Measurements from ENCODE around the gene CSRNP2. TPM values are rescaled to one million over a fixed set of nuclear protein-coding genes. Genes with fewer than 3 reads are reported as not detected.

The CSRNP2 gene
- total and polyA plus RNA-seq, 2 of the 13 experiments (the other 11 are each of a cell fraction or from before 2014, with no cell fraction given) = 4.8 to 7.3 TPM

- 0 out of 2 replicates have a peak, but pooled peaks have one; percentile 64 for TF ChIP-seq GZF1 (CRISPR knock-in tag; IDR thresholded peaks at IDR 0.05)
- 0 out of 2 replicates have a peak, but pooled peaks have one; percentile 13 for TF ChIP-seq MEIS1 (CRISPR knock-in tag; IDR thresholded peaks at IDR 0.05; ENCODE audit: borderline replicate concordance)
- 0 out of 2 replicates have a peak, but pooled peaks have one; percentile 30 for TF ChIP-seq ZNF546 (CRISPR knock-in tag; conservative IDR thresholded peaks at IDR 0.05)
- TF ChIP-seq FOXP4 (CRISPR knock-in tag; IDR thresholded peaks at IDR 0.05) = no peak
- no peak for TF ChIP-seq ZNF326 (CRISPR knock-in tag; IDR thresholded peaks at IDR 0.05; ENCODE audit: borderline replicate concordance)
- TF ChIP-seq ZNF382 (CRISPR knock-in tag; IDR thresholded peaks at IDR 0.05; ENCODE audit: borderline replicate concordance) = no peak
- TF ChIP-seq CCDC6 (CRISPR knock-in tag; IDR thresholded peaks at IDR 0.05) = no peak
- 0 out of 2 replicates have a peak, but pooled peaks have one; percentile 41 for TF ChIP-seq ZNF333 (CRISPR knock-in tag; IDR thresholded peaks at IDR 0.05; ENCODE audit: borderline replicate concordance)
- TF ChIP-seq ZNF136 (CRISPR knock-in tag; IDR thresholded peaks at IDR 0.05; ENCODE audit: low read depth) = 0 out of 2 replicates have a peak, but pooled peaks have one; percentile 14
- TF ChIP-seq ZNF160 (CRISPR knock-in tag; IDR thresholded peaks at IDR 0.05) = 0 out of 2 replicates have a peak, but pooled peaks have one; percentile 37
- no peak for TF ChIP-seq ZFP36 (IDR thresholded peaks at IDR 0.05; ENCODE audit: borderline replicate concordance, low read depth, low read length, partially characterized antibody)
- 0 out of 2 replicates have a peak, but pooled peaks have one; percentile 15 for TF ChIP-seq ZNF607 (CRISPR knock-in tag; IDR thresholded peaks at IDR 0.05; ENCODE audit: borderline replicate concordance)
- no peak for TF ChIP-seq POLR2G (IDR thresholded peaks at IDR 0.05; ENCODE audit: low read depth, low read length)
- TF ChIP-seq ZNF296 (CRISPR knock-in tag; conservative IDR thresholded peaks at IDR 0.05) = no peak
- TF ChIP-seq IKZF4 (CRISPR knock-in tag; IDR thresholded peaks at IDR 0.05; ENCODE audit: borderline replicate concordance, low read depth, not compliant biosample characterization) = peak; percentile 57
- TF ChIP-seq TEAD3 (CRISPR knock-in tag; optimal IDR thresholded peaks at IDR 0.05; ENCODE audit: borderline replicate concordance) = peak; percentile 4
- no peak for TF ChIP-seq CSRNP1 (CRISPR knock-in tag; IDR thresholded peaks at IDR 0.05)
- no peak for TF ChIP-seq SAP130 (CRISPR knock-in tag; IDR thresholded peaks at IDR 0.05; ENCODE audit: low read depth)
- no peak for TF ChIP-seq ZIK1 (CRISPR knock-in tag; IDR thresholded peaks at IDR 0.05; ENCODE audit: borderline replicate concordance, low read depth)
- TF ChIP-seq ZNF691 (CRISPR knock-in tag; IDR thresholded peaks at IDR 0.05; ENCODE audit: borderline replicate concordance, low read depth) = 0 out of 2 replicates have a peak, but pooled peaks have one; percentile 10
- no peak for TF ChIP-seq E2F5 (CRISPR knock-in tag; conservative IDR thresholded peaks at IDR 0.05)
- 0 out of 2 replicates have a peak, but pooled peaks have one; percentile 49 for TF ChIP-seq ZBTB42 (CRISPR knock-in tag; IDR thresholded peaks at IDR 0.05)
- no peak for TF ChIP-seq TEAD2 (CRISPR knock-in tag; IDR thresholded peaks at IDR 0.05)
Measured at GRCh38 chr12:51048661-51049251, 34.6 kb downstream of the CSRNP2 start (continued).

All from HepG2 (cell line).